K562 (cell line): ENCODE measurements around the gene RARRES2. TPM values are rescaled to one million over a fixed set of nuclear protein-coding genes. Genes with fewer than 3 reads are reported as not detected.

Experiments used
- FUS ChIP-seq: fragments of 200-400 bp; formaldehyde crosslinking; optimal IDR thresholded peaks from 2 replicates; pipeline ENCODE3; 2017; ENCODE audit warnings: low read depth, low read length
- HDAC2 ChIP-seq: fragments of 450-650 bp; IDR thresholded peaks from 2 replicates; pipeline ENCODE4 v1.6.1; 2016; ENCODE audit warnings: mild to moderate bottlenecking
- MAFG ChIP-seq: fragments of 450-650 bp; conservative IDR thresholded peaks from 2 replicates; pipeline ENCODE4 v1.6.1; 2016; ENCODE audit warnings: missing genetic modification characterization, missing compliant biosample characterization
- RNF219 ChIP-seq: fragments of 250-450 bp; sonication (Bioruptor Pico); IDR thresholded peaks from 2 replicates; pipeline ENCODE4 v1.5.0; 2022; ENCODE audit warnings: mild to moderate bottlenecking
- TAL1 ChIP-seq: fragments of 450-650 bp; IDR thresholded peaks from 2 replicates; pipeline ENCODE4 v1.6.1; 2016; ENCODE audit warnings: mild to moderate bottlenecking
- ZBTB43 ChIP-seq: sonication (generic); formaldehyde crosslinking; IDR thresholded peaks from 2 replicates; pipeline ENCODE4 v1.8.0; 2023; ENCODE audit warnings: mild to moderate bottlenecking, missing genetic modification reagents
- ZBTB8A ChIP-seq: fragments of 450-650 bp; IDR thresholded peaks from 2 replicates; pipeline ENCODE4 v1.6.1; 2018; ENCODE audit warnings: mild to moderate bottlenecking, moderate library complexity; ENCODE audit not compliant: partially characterized antibody
- ZFP36 ChIP-seq: fragments of 150-350 bp; IDR thresholded peaks from 2 replicates; pipeline ENCODE4 v1.6.1; 2018; ENCODE audit warnings: low read length, low read depth; ENCODE audit not compliant: partially characterized antibody
- ZNF3 ChIP-seq: fragments of 250-450 bp; sonication (Bioruptor Pico); IDR thresholded peaks from 2 replicates; pipeline ENCODE4 v1.5.0; 2021; ENCODE audit warnings: mild to moderate bottlenecking, moderate library complexity
- ZNF318 ChIP-seq, 2 experiments: fragments of 450-650 bp; IDR thresholded peaks; 2 replicates each; pipeline ENCODE4 v1.6.1; 2016; ENCODE audit warnings: mild to moderate bottlenecking in 2 of 2, borderline replicate concordance in 1 of 2, low read depth in 1 of 2, moderate library complexity in 1 of 2
- ZNF609 ChIP-seq: sonication (generic); formaldehyde crosslinking; IDR thresholded peaks from 2 replicates; pipeline ENCODE4 v1.8.1; 2023; ENCODE audit warnings: missing genetic modification reagents, mild to moderate bottlenecking, borderline replicate concordance
- polyA plus RNA-seq, 8 experiments: library from polyadenylated mRNA; depleted of rRNA in 4 of 8; stranded (reverse) in 5 of 8; unstranded in 3 of 8; fragments of >200 nt; fragmentation: Nextera tagmentation in 2 of 8; fragmentation: Illumina TruSeq in 1 of 8; extraction: Ambion mirVana in 2 of 8; extraction: Trizol in 1 of 8; gene quantifications; 2 replicates each; pipeline versions ENCODE4 v1.2.1 to v1.2.3, GENCODE V29; 2011 to 2014; ENCODE audit warnings: inconsistent platforms in 1 of 8, missing spikeins in 1 of 8
- total RNA-seq, 7 experiments: library from RNA; depleted of rRNA in 6 of 7; stranded (reverse); fragments of >200 nt in 6 of 7; fragmentation: Illumina TruSeq in 2 of 7; extraction: Trizol in 2 of 7; gene quantifications; 2 replicates each; pipeline versions ENCODE4 v1.2.1 to v1.2.3, GENCODE V29; 2011 to 2021; ENCODE audit warnings: low replicate concordance in 1 of 7

The RARRES2 gene
- total and polyA plus RNA-seq, 9 of the 15 experiments (the other 6 are each of a cell fraction or from before 2014, with no cell fraction given): 0.11 to 1.7 (median 0.23) TPM; not detected in 6

- TF ChIP-seq HDAC2 (peak; percentile 73; the same call in 1 of the 2 replicates), MAFG (tag) (no peak), ZBTB8A (no peak), TAL1 (peak; percentile 97), ZNF318 (IDR thresholded peaks at IDR 0.05; ENCODE audit: borderline replicate concordance in 1 of 2, low read depth in 1 of 2) (peak in 1 of 2 experiments; percentile 77; a peak in 1 of 4 replicates), FUS (no peak), ZNF3 (CRISPR knock-in tag) (peak; percentile 7; the same call in 1 of the 2 replicates), RNF219 (CRISPR knock-in tag) (no peak), ZBTB43 (CRISPR knock-in tag) (no peak; the same call in 1 of the 2 replicates), ZNF609 (no peak), ZFP36 (peak; percentile 1)
Observed at GRCh38 chr7:150313367-150313809, 28.0 kb downstream of the RARRES2 start (continued).
